Vagina (tissue), 2 donors: Measurements from ENCODE around the gene STIM2.

ENCODE experiments used
- POLR2A ChIP-seq, 2 donors: fragments of 450-650 bp; IDR thresholded peaks; one replicate each; pipeline ENCODE4 v1.6.1; 2017; ENCODE audit warnings: antibody characterized with exemption in 2 of 2, mild to moderate bottlenecking in 2 of 2, moderate library complexity in 2 of 2
- TF ChIP-seq, protein P1 (sequence below), 3 experiments: fragments of 450-650 bp in 2 of 3; fragments of 200-600 bp in 1 of 3; sonication (generic) in 1 of 3; IDR thresholded peaks; one replicate each; pipeline ENCODE4 v1.5.1; 2017 to 2019; ENCODE audit warnings: antibody characterized with exemption in 3 of 3, mild to moderate bottlenecking in 2 of 3, moderate library complexity in 2 of 3

DNA sequence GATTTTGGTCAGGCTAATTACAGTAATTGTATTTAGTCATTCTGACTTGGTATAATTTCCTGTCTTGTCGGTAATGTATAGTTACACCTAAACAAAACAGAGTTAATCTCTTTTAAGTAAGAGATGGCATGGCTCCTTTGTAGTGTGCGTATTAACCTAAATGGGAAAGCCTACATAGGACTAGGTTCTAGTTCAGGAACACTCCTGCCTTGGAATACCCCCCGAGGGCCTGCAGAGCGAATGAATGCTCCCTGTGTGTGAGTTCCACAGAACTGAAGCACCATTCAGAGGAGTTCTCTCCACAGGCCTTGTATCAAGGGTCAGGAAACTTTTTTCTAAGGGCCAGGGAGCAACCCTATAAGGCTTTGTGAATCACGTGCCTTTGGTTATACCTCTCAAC lies 44.9 kb upstream of the STIM2 start:
- no peak for TF ChIP-seq POLR2A (IDR thresholded peaks at IDR 0.05)
- TF ChIP-seq, protein P1, sequence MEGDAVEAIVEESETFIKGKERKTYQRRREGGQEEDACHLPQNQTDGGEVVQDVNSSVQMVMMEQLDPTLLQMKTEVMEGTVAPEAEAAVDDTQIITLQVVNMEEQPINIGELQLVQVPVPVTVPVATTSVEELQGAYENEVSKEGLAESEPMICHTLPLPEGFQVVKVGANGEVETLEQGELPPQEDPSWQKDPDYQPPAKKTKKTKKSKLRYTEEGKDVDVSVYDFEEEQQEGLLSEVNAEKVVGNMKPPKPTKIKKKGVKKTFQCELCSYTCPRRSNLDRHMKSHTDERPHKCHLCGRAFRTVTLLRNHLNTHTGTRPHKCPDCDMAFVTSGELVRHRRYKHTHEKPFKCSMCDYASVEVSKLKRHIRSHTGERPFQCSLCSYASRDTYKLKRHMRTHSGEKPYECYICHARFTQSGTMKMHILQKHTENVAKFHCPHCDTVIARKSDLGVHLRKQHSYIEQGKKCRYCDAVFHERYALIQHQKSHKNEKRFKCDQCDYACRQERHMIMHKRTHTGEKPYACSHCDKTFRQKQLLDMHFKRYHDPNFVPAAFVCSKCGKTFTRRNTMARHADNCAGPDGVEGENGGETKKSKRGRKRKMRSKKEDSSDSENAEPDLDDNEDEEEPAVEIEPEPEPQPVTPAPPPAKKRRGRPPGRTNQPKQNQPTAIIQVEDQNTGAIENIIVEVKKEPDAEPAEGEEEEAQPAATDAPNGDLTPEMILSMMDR (IDR thresholded peaks at IDR 0.05), result no peak
